HG02852 (cell line): ENCODE data around the gene SLC25A26.
"Not testable (repeated sequence)": the region's sequence is repeated elsewhere in the genome, so short reads cannot be mapped to it uniquely, and the experiment has no call there.

ENCODE experiments used
- ATAC-seq: cut with Tn5 transposase; IDR thresholded peaks from one replicate; pipeline ENCODE4 v1.9.1; 2021; ENCODE audit warnings: mild to moderate bottlenecking, moderate library complexity; ENCODE audit not compliant: unreplicated experiment

Gene SLC25A26

GRCh38 chr3:66406163-66406562, 185.4 kb downstream of the SLC25A26 start:
- ATAC-seq = no peak

- no peak for ATAC-seq
Measured at GRCh38 chr3:66406831-66407610, 186.2 kb downstream of the SLC25A26 start.

GRCh38 chr3:66407611-66408218, 186.9 kb downstream of the SLC25A26 start:
- peak; percentile 76 for ATAC-seq

GRCh38 chr3:66409771-66410754, 189.3 kb downstream of the SLC25A26 start:
- no peak for ATAC-seq

- ATAC-seq = no peak
Measured at GRCh38 chr3:66410976-66411375, 190.2 kb downstream of the SLC25A26 start.

- ATAC-seq = no peak
Measured at GRCh38 chr3:66411474-66411873, 190.7 kb downstream of the SLC25A26 start.

GRCh38 chr3:66411961-66412887, 191.4 kb downstream of the SLC25A26 start:
- no peak for ATAC-seq

- ATAC-seq = no peak
Measured at GRCh38 chr3:66413151-66413751, 192.4 kb downstream of the SLC25A26 start.

- ATAC-seq = no peak
Measured at GRCh38 chr3:66414846-66415245, 194.0 kb downstream of the SLC25A26 start.

- no peak for ATAC-seq
Measured at GRCh38 chr3:66415867-66416428, 195.1 kb downstream of the SLC25A26 start.

- no peak for ATAC-seq
Measured at GRCh38 chr3:66416556-66417304, 195.9 kb downstream of the SLC25A26 start.

- ATAC-seq = no peak
Measured at GRCh38 chr3:66418475-66418931, 197.7 kb downstream of the SLC25A26 start.

- ATAC-seq = no peak
Measured at GRCh38 chr3:66419036-66419435, 198.2 kb downstream of the SLC25A26 start.

- ATAC-seq = not testable (repeated sequence)
Measured at GRCh38 chr3:66421144-66421543, 200.3 kb downstream of the SLC25A26 start.

GRCh38 chr3:66421893-66422292, 201.1 kb downstream of the SLC25A26 start:
- not testable (repeated sequence) for ATAC-seq

GRCh38 chr3:66423791-66424190, 203.0 kb downstream of the SLC25A26 start:
- no peak for ATAC-seq

GRCh38 chr3:66425032-66425431, 204.2 kb downstream of the SLC25A26 start:
- ATAC-seq = no peak

- ATAC-seq = no peak
Measured at GRCh38 chr3:66425576-66426114, 204.8 kb downstream of the SLC25A26 start.
